ENCODE data around the gene PSMB7. TPM values are rescaled to one million over a fixed set of nuclear protein-coding genes. Genes with fewer than 3 reads are reported as not detected.

Gene PSMB7
- total and polyA plus RNA-seq, 2 of the 13 experiments (the other 11 are each of a cell fraction or from before 2014, with no cell fraction given), result 259 to 291 TPM

DNA sequence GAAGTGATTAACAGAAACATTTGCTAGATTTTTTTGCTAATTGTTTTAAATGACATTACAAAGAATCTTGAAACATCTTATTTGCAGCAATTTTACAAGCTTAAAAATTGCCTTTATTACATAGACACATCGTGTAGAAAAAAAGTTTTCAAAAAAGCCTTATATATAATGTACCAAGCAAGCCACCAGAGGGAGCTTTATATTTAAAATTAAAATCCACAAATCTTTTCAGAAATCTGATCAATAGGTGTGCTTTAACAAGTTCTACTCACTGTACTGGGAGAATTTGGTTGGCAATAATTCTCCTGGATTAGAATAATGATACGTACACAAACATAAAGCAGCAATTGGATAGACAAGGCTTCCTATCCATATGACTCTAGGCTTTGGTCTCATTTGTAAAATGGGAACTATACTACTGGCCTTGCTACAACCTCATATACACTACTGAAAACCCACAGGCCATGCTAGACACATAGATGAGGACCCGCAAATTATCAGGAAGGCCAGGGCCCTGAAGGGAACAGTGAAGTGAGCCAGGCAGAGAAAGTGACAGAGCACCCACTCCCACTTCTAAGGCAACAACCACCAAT, 4.8 kb downstream of the PSMB7 start (continued):
- TF ChIP-seq ZNF747 (CRISPR knock-in tag; IDR thresholded peaks at IDR 0.05; ENCODE audit: borderline replicate concordance) (no peak), YEATS2 (CRISPR knock-in tag; IDR thresholded peaks at IDR 0.05; ENCODE audit: borderline replicate concordance) (no peak), ZNF124 (CRISPR knock-in tag; IDR thresholded peaks at IDR 0.05) (no peak), SATB2 (CRISPR knock-in tag; IDR thresholded peaks at IDR 0.05) (no peak)
- TF ChIP-seq, protein P1, sequence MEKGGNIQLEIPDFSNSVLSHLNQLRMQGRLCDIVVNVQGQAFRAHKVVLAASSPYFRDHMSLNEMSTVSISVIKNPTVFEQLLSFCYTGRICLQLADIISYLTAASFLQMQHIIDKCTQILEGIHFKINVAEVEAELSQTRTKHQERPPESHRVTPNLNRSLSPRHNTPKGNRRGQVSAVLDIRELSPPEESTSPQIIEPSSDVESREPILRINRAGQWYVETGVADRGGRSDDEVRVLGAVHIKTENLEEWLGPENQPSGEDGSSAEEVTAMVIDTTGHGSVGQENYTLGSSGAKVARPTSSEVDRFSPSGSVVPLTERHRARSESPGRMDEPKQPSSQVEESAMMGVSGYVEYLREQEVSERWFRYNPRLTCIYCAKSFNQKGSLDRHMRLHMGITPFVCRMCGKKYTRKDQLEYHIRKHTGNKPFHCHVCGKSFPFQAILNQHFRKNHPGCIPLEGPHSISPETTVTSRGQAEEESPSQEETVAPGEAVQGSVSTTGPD (CRISPR knock-in tag; IDR thresholded peaks at IDR 0.05), result no peak
- TF ChIP-seq, protein P2, sequence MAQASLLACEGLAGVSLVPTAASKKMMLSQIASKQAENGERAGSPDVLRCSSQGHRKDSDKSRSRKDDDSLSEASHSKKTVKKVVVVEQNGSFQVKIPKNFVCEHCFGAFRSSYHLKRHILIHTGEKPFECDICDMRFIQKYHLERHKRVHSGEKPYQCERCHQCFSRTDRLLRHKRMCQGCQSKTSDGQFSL (CRISPR knock-in tag; IDR thresholded peaks at IDR 0.05), result no peak
- TF ChIP-seq, protein P3, sequence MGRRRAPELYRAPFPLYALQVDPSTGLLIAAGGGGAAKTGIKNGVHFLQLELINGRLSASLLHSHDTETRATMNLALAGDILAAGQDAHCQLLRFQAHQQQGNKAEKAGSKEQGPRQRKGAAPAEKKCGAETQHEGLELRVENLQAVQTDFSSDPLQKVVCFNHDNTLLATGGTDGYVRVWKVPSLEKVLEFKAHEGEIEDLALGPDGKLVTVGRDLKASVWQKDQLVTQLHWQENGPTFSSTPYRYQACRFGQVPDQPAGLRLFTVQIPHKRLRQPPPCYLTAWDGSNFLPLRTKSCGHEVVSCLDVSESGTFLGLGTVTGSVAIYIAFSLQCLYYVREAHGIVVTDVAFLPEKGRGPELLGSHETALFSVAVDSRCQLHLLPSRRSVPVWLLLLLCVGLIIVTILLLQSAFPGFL (CRISPR knock-in tag; IDR thresholded peaks at IDR 0.05), result no peak

DNA sequence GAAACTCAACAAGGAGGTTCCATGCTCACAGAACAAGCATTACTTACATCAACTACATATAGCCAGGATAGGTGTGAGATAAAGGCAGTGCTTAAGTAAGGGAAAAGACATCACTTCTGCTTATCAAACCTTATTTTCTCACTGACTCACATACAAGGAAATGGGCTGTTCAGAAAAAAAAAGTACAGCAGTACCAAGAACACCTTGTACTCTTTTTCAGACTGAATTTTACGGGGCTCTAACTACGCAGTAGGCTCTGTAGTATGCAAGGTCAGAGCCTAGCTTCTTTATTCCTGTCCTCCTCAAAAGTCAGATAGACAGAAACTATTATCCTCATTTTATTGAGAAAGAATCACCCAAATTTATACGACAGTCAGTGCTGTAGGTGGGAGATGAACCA, 5.8 kb downstream of the PSMB7 start:
- ATAC-seq, result no peak
- no peaks in the 10 kb centered on the region; the same call in 1 of the 2 replicates for H4K20me1 ChIP-seq (ENCODE audit: insufficient read depth, low read length)
- H3K27me3 ChIP-seq (ENCODE audit: control insufficient read depth in 1 of 2, insufficient read depth in 2 of 2, low read length in 2 of 2), result no peaks in the 10 kb centered on the region
- no peak for DNase-seq (ENCODE audit: low spot score)
- H2AFZ ChIP-seq (ENCODE audit: low read length), result no peak overlapping the region
- no peak overlapping the region for H3K4me3 ChIP-seq (replicated peaks in 1 of 3; ENCODE audit: insufficient read depth in 1 of 3, low read depth in 2 of 3, low read length in 3 of 3)
- BruUV-seq (replicated peaks), result no TSS peak
- no peaks in the 10 kb centered on the region for H3K9me3 ChIP-seq (ENCODE audit: low read length)
- no peak overlapping the region for H3K27ac ChIP-seq (ENCODE audit: extremely low read length, insufficient read depth, low read length)
- peaks cover 20 to 81% of the 10 kb centered on the region in 2 experiments for H3K36me3 ChIP-seq (replicated peaks in 1 of 2; ENCODE audit: control insufficient read depth in 1 of 2, insufficient read depth in 2 of 2, low read length in 2 of 2)
- 97% methylated on average over 3 of the region's 3 CpGs for WGBS (ENCODE audit: low lambda C conversion rate)
- peaks cover 41% of the 10 kb centered on the region for H3K79me2 ChIP-seq (ENCODE audit: insufficient read depth, low read length)
- FAIRE-seq, result no peak
- POLR2A ChIA-PET, result interaction anchor here (2.0 kb wide), 1 partner anchor 19 kb away, joined by 6 read pairs; no protein-coding TSS in a partner anchor
- intact Hi-C loops (cut with micrococcal nuclease; ENCODE audit: unreplicated experiment), result no loop called here
- H3K4me1 ChIP-seq (ENCODE audit: insufficient read depth, low read length), result peaks cover 25% of the 10 kb centered on the region
- H3K4me2 ChIP-seq (ENCODE audit: low read depth, low read length), result no peak overlapping the region
- no peak overlapping the region for H3K9ac ChIP-seq (ENCODE audit: insufficient read depth, low read depth, low read length)
- CTCF ChIA-PET (ENCODE audit: low intra/inter-chr PET ratio, low total read pairs), result no interaction called here
- in situ Hi-C loops (cut with HindIII; ENCODE audit: extremely low pct_ligation_motif_present, low pct_unique_long_range_greater_than_20kb), result no loop called here
- TF ChIP-seq AHR (CRISPR knock-in tag; IDR thresholded peaks at IDR 0.05) (no peak), SRF (IDR thresholded peaks at IDR 0.05; ENCODE audit: low read depth, low read length) (no peak), MAFF (IDR thresholded peaks at IDR 0.05; ENCODE audit: low read depth, low read length) (no peak), HDAC1 (CRISPR knock-in tag; IDR thresholded peaks at IDR 0.05) (no peak), KDM5B (CRISPR knock-in tag; IDR thresholded peaks at IDR 0.05; ENCODE audit: borderline replicate concordance) (no peak), TARDBP (CRISPR knock-in tag; IDR thresholded peaks at IDR 0.05) (no peak)
- TF ChIP-seq, protein P4, sequence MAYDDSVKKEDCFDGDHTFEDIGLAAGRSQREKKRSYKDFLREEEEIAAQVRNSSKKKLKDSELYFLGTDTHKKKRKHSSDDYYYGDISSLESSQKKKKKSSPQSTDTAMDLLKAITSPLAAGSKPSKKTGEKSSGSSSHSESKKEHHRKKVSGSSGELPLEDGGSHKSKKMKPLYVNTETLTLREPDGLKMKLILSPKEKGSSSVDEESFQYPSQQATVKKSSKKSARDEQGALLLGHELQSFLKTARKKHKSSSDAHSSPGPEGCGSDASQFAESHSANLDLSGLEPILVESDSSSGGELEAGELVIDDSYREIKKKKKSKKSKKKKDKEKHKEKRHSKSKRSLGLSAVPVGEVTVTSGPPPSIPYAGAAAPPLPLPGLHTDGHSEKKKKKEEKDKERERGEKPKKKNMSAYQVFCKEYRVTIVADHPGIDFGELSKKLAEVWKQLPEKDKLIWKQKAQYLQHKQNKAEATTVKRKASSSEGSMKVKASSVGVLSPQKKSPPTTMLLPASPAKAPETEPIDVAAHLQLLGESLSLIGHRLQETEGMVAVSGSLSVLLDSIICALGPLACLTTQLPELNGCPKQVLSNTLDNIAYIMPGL (CRISPR knock-in tag; IDR thresholded peaks at IDR 0.05; ENCODE audit: borderline replicate concordance in 1 of 2, low read depth in 1 of 2), result no peak
- TF ChIP-seq, protein P1 (CRISPR knock-in tag; IDR thresholded peaks at IDR 0.05), result no peak
- TF ChIP-seq, protein P5, sequence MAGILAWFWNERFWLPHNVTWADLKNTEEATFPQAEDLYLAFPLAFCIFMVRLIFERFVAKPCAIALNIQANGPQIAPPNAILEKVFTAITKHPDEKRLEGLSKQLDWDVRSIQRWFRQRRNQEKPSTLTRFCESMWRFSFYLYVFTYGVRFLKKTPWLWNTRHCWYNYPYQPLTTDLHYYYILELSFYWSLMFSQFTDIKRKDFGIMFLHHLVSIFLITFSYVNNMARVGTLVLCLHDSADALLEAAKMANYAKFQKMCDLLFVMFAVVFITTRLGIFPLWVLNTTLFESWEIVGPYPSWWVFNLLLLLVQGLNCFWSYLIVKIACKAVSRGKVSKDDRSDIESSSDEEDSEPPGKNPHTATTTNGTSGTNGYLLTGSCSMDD (CRISPR knock-in tag; IDR thresholded peaks at IDR 0.05), result no peak
